ENCODE measurements around the gene PRND. TPM values are rescaled to one million over a fixed set of nuclear protein-coding genes. Genes with fewer than 3 reads are reported as not detected.

The PRND gene
- total RNA-seq, 1 donor from 2014 or later: not detected

GRCh38 chr20:4724459-4725262, 3.0 kb downstream of the PRND start:
- TF ChIP-seq CTCF (IDR thresholded peaks at IDR 0.05; ENCODE audit: borderline replicate concordance): no peak
- H3K27ac ChIP-seq (replicated peaks): no peak overlapping the region
- intact Hi-C loops (cut with micrococcal nuclease): no loop called here

GRCh38 chr20:4725263-4725550, 3.5 kb downstream of the PRND start:
- intact Hi-C loops (cut with micrococcal nuclease): no loop called here
- Histone ChIP-seq H3K27me3 (ENCODE audit: low read depth) (no peaks in the 10 kb centered on the region), H3K36me3 (no peaks in the 10 kb centered on the region), H3K4me3 (no peak overlapping the region), H3K27ac (replicated peaks) (no peak overlapping the region), H3K9me3 (replicated peaks) (no peaks in the 10 kb centered on the region), H3K4me1 (peaks cover 21% of the 10 kb centered on the region)
- DNase-seq: no peak
- TF ChIP-seq CTCF (IDR thresholded peaks at IDR 0.05; ENCODE audit: borderline replicate concordance): no peak

More at GRCh38 chr20:4724459-4725262, 3.0 kb downstream of the PRND start:
- Histone ChIP-seq H3K27me3 (ENCODE audit: low read depth) (no peaks in the 10 kb centered on the region), H3K4me1 (peaks cover 25% of the 10 kb centered on the region), H3K4me3 (no peak overlapping the region), H3K9me3 (replicated peaks) (no peaks in the 10 kb centered on the region), H3K36me3 (no peaks in the 10 kb centered on the region)
- no peak for DNase-seq

DNA sequence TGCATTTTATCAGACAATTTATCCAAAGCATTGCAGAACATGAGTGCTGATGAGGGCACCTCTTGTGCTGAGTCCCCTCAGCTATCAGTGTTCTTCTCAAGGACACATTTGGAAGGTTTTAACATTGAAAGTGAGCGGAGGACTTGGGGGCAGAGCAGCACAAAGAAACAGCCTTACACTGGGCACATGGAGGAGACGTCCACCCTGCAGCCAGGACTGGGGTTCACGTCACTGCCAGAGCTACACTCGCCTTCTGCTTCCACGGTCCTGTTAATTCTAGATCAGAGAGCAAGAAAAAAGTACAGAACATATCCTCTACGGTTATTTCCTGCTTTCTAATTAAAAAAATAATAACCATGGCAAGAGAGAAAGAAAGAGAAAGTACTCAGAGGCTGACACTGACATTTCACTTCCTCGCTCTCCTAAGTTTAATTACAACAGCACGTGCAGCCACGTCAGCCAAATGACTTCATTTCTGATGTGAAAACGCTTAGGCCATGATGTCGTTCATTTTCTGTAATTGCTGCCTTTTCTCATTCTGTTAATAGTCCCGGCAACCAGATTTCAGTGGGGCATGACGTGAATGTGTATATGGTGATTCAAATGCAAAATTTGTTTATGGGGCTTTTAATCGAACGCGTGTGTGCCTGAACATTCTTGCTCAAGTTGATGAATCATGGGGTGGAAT, 5.1 kb downstream of the PRND start:
- peaks cover 19% of the 10 kb centered on the region for H3K4me1 ChIP-seq
- intact Hi-C loops (cut with micrococcal nuclease): no loop called here
- H3K4me3 ChIP-seq: peak overlapping the region; percentile 42
- peak overlapping the region; percentile 9 for H3K27ac ChIP-seq (replicated peaks)
- no peaks in the 10 kb centered on the region for H3K36me3 ChIP-seq
- H3K9me3 ChIP-seq (replicated peaks): no peaks in the 10 kb centered on the region
- no peak for TF ChIP-seq CTCF (IDR thresholded peaks at IDR 0.05; ENCODE audit: borderline replicate concordance)
- DNase-seq: no peak
- no peaks in the 10 kb centered on the region for H3K27me3 ChIP-seq (ENCODE audit: low read depth)

- no peak for TF ChIP-seq CTCF (IDR thresholded peaks at IDR 0.05; ENCODE audit: borderline replicate concordance)
- H3K9me3 ChIP-seq (replicated peaks): no peaks in the 10 kb centered on the region
- intact Hi-C loops (cut with micrococcal nuclease): no loop called here
- H3K27me3 ChIP-seq (ENCODE audit: low read depth): no peaks in the 10 kb centered on the region
- no peaks in the 10 kb centered on the region for H3K36me3 ChIP-seq
- no peak for DNase-seq
- no peak overlapping the region for H3K27ac ChIP-seq (replicated peaks)
- no peak overlapping the region for H3K4me3 ChIP-seq
- peaks cover 19% of the 10 kb centered on the region for H3K4me1 ChIP-seq
Measured at GRCh38 chr20:4728120-4728760, 6.5 kb downstream of the PRND start.

- H3K4me1 ChIP-seq: peaks cover 19% of the 10 kb centered on the region
- TF ChIP-seq CTCF (IDR thresholded peaks at IDR 0.05; ENCODE audit: borderline replicate concordance): no peak
- H3K9me3 ChIP-seq (replicated peaks): no peaks in the 10 kb centered on the region
- intact Hi-C loops (cut with micrococcal nuclease): no loop called here
- no peak overlapping the region for H3K4me3 ChIP-seq
- H3K27ac ChIP-seq (replicated peaks): no peak overlapping the region
- DNase-seq: no peak
- H3K27me3 ChIP-seq (ENCODE audit: low read depth): no peaks in the 10 kb centered on the region
- H3K36me3 ChIP-seq: no peaks in the 10 kb centered on the region
Measured at GRCh38 chr20:4729265-4729664, 7.6 kb downstream of the PRND start.
